Erythroblast (primary cell): Measurements from ENCODE around the gene KCNQ2.

Source experiments
- GATA1 ChIP-seq: IDR thresholded peaks from 2 replicates; pipeline ENCODE4 v1.6.1; 2011; ENCODE audit warnings: low read depth, mild to moderate bottlenecking, control low read depth, low read length, moderate library complexity
- POLR2A ChIP-seq: IDR thresholded peaks from 2 replicates; pipeline ENCODE4 v1.6.1; 2011; ENCODE audit warnings: mild to moderate bottlenecking, low read length

GRCh38 chr20:63378626-63379025, 93.8 kb downstream of the KCNQ2 start:
- TF ChIP-seq POLR2A (no peak), GATA1 (no peak)
